ENCODE measurements around the gene ATP13A1. TPM values are rescaled to one million over a fixed set of nuclear protein-coding genes. Genes with fewer than 3 reads are reported as not detected.

ATP13A1 gene
- total and polyA plus RNA-seq, 2 donors (not counting 3 experiments of a cell fraction or from before 2014, with no cell fraction given), result 36.9 to 48.7 TPM

DNA sequence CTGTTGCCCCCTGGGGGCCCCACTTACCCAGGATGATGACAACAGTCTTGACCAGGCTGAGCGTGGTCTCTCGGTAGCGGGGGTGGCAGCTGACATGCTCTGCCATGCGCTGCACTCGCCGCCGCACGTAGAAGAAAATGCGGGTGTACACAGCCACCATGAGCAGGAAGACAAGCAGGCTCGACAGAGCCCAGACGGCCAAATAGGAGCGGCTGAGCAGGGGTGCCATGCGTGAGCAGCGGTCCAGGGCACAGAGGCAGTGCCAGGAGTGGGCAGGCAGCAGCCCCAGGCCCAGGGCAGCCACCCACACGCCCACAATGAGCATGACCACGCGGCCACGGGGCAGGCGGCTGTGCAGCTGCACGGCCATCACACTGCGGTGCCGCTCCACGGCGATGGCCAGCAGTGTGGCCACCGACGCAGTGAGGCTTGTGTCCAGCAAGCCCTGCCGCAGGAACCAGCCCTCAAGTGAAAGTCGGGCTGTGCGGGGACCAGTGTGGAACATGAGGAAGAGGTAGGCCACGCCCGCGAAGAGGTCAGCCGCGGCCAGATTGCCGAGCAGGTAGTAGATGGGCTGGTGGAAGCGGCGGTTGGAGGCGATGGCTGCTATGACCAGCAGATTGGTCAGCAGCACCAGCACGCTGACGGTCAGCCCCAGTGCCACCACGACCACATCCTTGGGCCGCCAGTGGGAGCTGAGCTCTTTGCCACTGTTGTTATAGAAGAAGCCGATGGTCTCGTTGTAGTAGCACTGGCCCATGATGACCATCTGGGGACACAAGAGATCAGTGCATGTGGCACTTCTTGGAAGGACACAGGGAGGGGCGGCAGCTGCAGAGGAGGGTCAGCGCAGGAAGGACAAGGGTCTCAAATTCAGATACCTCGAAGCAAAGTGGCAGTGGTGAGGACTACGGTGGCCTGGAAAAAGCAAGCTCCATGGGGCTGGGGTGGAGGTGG lies 36.7 kb downstream of the ATP13A1 start:
- dilution Hi-C loops (cut with MboI; ENCODE audit: extremely low pct_ligation_motif_present, low sequenced_read_pairs), result no loop called here
- Histone ChIP-seq H3K9me1 (replicated peaks; ENCODE audit: control insufficient read depth, extremely low read depth, insufficient read depth, low read length) (no peaks in the 10 kb centered on the region), H3K4me3 (replicated peaks in 1 of 3; ENCODE audit: insufficient read depth in 1 of 3, low read depth in 1 of 3, low read length in 3 of 3) (no peak overlapping the region), H3K27me3 (ENCODE audit: control insufficient read depth in 2 of 2, insufficient read depth in 2 of 2, low read length in 2 of 2) (peaks cover 0 to 6% of the 10 kb centered on the region in 2 experiments), H3K36me3 (ENCODE audit: control insufficient read depth in 2 of 2, extremely low read depth in 1 of 2, insufficient read depth in 2 of 2, low read length in 2 of 2) (no peaks in the 10 kb centered on the region), H3K4me2 (ENCODE audit: insufficient read depth, low read length) (no peak overlapping the region), H3K9me3 (replicated peaks; ENCODE audit: control insufficient read depth, insufficient read depth, low read length) (no peaks in the 10 kb centered on the region), H2AFZ (ENCODE audit: low read depth, low read length) (no peak overlapping the region), H3K9ac (replicated peaks; ENCODE audit: extremely low read depth, insufficient read depth, low read length) (no peak overlapping the region), H3K4me1 (ENCODE audit: control insufficient read depth, extremely low read depth, insufficient read depth, low read length) (no peaks in the 10 kb centered on the region), H4K20me1 (replicated peaks; ENCODE audit: control insufficient read depth, extremely low read depth, insufficient read depth, low read length) (no peaks in the 10 kb centered on the region), H3K79me2 (ENCODE audit: control insufficient read depth, insufficient read depth, low read length) (no peaks in the 10 kb centered on the region), H3K27ac (ENCODE audit: insufficient read depth, low read depth, low read length) (no peak overlapping the region)
- POLR2A ChIA-PET, result no interaction called here
- no TSS peak for BruUV-seq (replicated peaks)
- FAIRE-seq, result no peak
- intact Hi-C loops (cut with micrococcal nuclease), result no loop called here
- no peak for DNase-seq (ENCODE audit: low read depth, low spot score)
- CTCF ChIA-PET, result interaction anchor here (1.2 kb wide), 1 partner anchor 72 kb away, joined by 3 read pairs; no protein-coding TSS in a partner anchor
- TF ChIP-seq GATA2 (IDR thresholded peaks at IDR 0.05; ENCODE audit: insufficient read depth, insufficient read length, low read depth, low read length) (no peak), CTCF (IDR thresholded peaks at IDR 0.05; ENCODE audit: extremely low read depth in 1 of 2, insufficient read depth in 1 of 2, low read depth in 1 of 2, low read length in 2 of 2) (no peak), JUN (IDR thresholded peaks at IDR 0.05; ENCODE audit: borderline replicate concordance, insufficient read depth, insufficient read length, low read depth) (no peak), FOS (IDR thresholded peaks at IDR 0.05; ENCODE audit: borderline replicate concordance, insufficient read depth, low read length) (no peak), EZH2 (IDR thresholded peaks at IDR 0.05; ENCODE audit: borderline replicate concordance, low read depth, low read length, severe bottlenecking) (no peak), POLR2AphosphoS5 (IDR thresholded peaks at IDR 0.05; ENCODE audit: insufficient read depth, low read depth, low read length) (no peak), POLR2A (IDR thresholded peaks at IDR 0.05; ENCODE audit: low read depth, low read length) (no peak), MYC (IDR thresholded peaks at IDR 0.05; ENCODE audit: low read depth, low read length) (no peak)
- TF ChIP-seq, protein P1, sequence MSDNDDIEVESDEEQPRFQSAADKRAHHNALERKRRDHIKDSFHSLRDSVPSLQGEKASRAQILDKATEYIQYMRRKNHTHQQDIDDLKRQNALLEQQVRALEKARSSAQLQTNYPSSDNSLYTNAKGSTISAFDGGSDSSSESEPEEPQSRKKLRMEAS (IDR thresholded peaks at IDR 0.05; ENCODE audit: insufficient read depth, insufficient read length), result no peak
